CD1c-positive myeloid dendritic cell (primary cell): ENCODE measurements around the gene CD2AP.
A peak's percentile ranks its signal among the peaks of the same experiment; 100 is the strongest.
"Not testable (repeated sequence)": the region's sequence is repeated elsewhere in the genome, so short reads cannot be mapped to it uniquely, and the experiment has no call there.

Experiments
- DNase-seq: peaks from one replicate; pipeline ENCODE4 v3.0.0-alpha.2; 2016; ENCODE audit errors: extremely low spot score

Gene CD2AP

GRCh38 chr6:47457370-47457769 lies 20.2 kb upstream of the CD2AP start:
- DNase-seq = no peak

GRCh38 chr6:47464052-47464451 lies 13.5 kb upstream of the CD2AP start:
- no peak for DNase-seq

GRCh38 chr6:47465117-47465516 lies 12.5 kb upstream of the CD2AP start:
- DNase-seq = no peak

- DNase-seq = no peak
Observed at GRCh38 chr6:47471911-47472310, 5.7 kb upstream of the CD2AP start.

- no peak for DNase-seq
Observed at GRCh38 chr6:47473791-47474346, 3.7 kb upstream of the CD2AP start.

GRCh38 chr6:47475319-47475816 lies 2.2 kb upstream of the CD2AP start:
- DNase-seq = no peak

GRCh38 chr6:47476781-47477496 lies 650 bp upstream of the CD2AP start:
- no peak for DNase-seq

GRCh38 chr6:47478233-47479139 lies 897 bp downstream of the CD2AP start:
- peak; percentile 40 for DNase-seq

GRCh38 chr6:47479140-47479508 lies 1.5 kb downstream of the CD2AP start:
- DNase-seq = no peak

GRCh38 chr6:47479874-47480273 lies 2.3 kb downstream of the CD2AP start:
- no peak for DNase-seq

- not testable (repeated sequence) for DNase-seq
Observed at GRCh38 chr6:47481213-47481612, 3.6 kb downstream of the CD2AP start.

- no peak for DNase-seq
Observed at GRCh38 chr6:47481806-47482205, 4.2 kb downstream of the CD2AP start.

- no peak for DNase-seq
Observed at GRCh38 chr6:47483516-47483852, 5.9 kb downstream of the CD2AP start.

- DNase-seq = no peak
Observed at GRCh38 chr6:47483853-47484546, 6.4 kb downstream of the CD2AP start.

GRCh38 chr6:47484616-47485015 lies 7.0 kb downstream of the CD2AP start:
- no peak for DNase-seq

GRCh38 chr6:47485083-47485482 lies 7.5 kb downstream of the CD2AP start:
- DNase-seq = no peak

- DNase-seq = no peak
Observed at GRCh38 chr6:47485491-47486135, 8.0 kb downstream of the CD2AP start.

GRCh38 chr6:47489995-47490394 lies 12.4 kb downstream of the CD2AP start:
- no peak for DNase-seq

- DNase-seq = no peak
Observed at GRCh38 chr6:47490676-47491075, 13.1 kb downstream of the CD2AP start.

- DNase-seq = no peak
Observed at GRCh38 chr6:47492355-47492754, 14.8 kb downstream of the CD2AP start.

GRCh38 chr6:47495207-47495606 lies 17.6 kb downstream of the CD2AP start:
- no peak for DNase-seq
